Uterus (tissue), 2 donors: ENCODE results near the gene PDE4D.

Experiments
- POLR2A ChIP-seq, 2 donors: fragments of 450-650 bp; IDR thresholded peaks; one replicate each; pipeline ENCODE4 v1.6.1; 2016; ENCODE audit warnings: antibody characterized with exemption in 2 of 2, mild to moderate bottlenecking in 1 of 2, moderate library complexity in 1 of 2
- TF ChIP-seq, protein P1 (sequence below), 4 experiments: fragments of 200-600 bp in 2 of 4; fragments of 450-650 bp in 2 of 4; sonication (generic) in 2 of 4; IDR thresholded peaks; one replicate each; pipeline ENCODE4 v1.5.1; 2016 to 2019; ENCODE audit warnings: antibody characterized with exemption in 4 of 4, mild to moderate bottlenecking in 2 of 4, moderate library complexity in 1 of 4

DNA sequence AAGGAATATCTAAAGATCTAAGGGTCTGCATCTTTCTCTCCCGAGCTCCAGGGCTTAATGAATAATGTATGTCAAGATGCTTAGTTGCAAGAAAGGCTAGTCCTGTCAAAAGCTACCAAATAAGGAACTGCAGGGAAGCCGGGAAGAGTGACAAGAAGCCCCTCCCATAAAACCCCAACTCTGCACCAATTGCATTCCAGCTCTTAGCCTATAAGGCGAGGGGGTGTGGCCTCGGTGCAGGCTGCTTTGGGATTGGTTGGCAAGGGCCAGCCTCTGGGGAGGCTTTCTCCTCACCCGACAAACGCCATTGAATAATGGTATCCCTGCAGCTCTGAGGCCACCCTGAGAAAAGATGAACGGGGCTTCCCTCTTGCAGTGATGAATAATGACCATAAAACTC, 893.7 kb downstream of the PDE4D start:
- TF ChIP-seq, protein P1, sequence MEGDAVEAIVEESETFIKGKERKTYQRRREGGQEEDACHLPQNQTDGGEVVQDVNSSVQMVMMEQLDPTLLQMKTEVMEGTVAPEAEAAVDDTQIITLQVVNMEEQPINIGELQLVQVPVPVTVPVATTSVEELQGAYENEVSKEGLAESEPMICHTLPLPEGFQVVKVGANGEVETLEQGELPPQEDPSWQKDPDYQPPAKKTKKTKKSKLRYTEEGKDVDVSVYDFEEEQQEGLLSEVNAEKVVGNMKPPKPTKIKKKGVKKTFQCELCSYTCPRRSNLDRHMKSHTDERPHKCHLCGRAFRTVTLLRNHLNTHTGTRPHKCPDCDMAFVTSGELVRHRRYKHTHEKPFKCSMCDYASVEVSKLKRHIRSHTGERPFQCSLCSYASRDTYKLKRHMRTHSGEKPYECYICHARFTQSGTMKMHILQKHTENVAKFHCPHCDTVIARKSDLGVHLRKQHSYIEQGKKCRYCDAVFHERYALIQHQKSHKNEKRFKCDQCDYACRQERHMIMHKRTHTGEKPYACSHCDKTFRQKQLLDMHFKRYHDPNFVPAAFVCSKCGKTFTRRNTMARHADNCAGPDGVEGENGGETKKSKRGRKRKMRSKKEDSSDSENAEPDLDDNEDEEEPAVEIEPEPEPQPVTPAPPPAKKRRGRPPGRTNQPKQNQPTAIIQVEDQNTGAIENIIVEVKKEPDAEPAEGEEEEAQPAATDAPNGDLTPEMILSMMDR (IDR thresholded peaks at IDR 0.05), result no peak
- TF ChIP-seq POLR2A (IDR thresholded peaks at IDR 0.05), result no peak
